Activated CD8-positive, alpha-beta memory T cell treated with anti-CD3 and anti-CD28 coated beads for 4 hours (primary cell): ENCODE measurements around the gene ERICH2.

ENCODE experiments used
- DNase-seq, 2 donors: peaks; one replicate each; pipeline ENCODE4 v3.0.0-alpha.2; 2020; ENCODE audit warnings: low read depth in 2 of 2

Gene ERICH2

DNA sequence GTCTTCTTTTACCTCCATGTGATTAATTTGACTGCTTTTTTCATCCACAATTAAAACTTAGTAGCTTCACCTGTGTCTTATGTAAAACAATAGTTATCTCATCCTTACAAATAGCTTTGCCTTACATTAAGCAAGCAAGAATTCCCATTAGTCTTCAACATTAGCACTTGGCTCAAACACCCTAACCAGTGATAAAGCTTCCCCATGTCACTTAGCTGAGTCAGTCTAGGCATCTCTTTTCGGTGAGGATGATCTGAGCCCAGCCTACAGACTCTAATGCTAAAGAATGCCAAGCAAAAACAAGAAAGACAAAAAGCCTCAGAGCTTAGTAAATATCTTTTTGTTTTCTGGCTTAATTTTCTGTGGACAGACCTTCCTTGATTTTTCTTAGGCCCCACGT, 72.6 kb downstream of the ERICH2 start:
- no peak for DNase-seq

DNA sequence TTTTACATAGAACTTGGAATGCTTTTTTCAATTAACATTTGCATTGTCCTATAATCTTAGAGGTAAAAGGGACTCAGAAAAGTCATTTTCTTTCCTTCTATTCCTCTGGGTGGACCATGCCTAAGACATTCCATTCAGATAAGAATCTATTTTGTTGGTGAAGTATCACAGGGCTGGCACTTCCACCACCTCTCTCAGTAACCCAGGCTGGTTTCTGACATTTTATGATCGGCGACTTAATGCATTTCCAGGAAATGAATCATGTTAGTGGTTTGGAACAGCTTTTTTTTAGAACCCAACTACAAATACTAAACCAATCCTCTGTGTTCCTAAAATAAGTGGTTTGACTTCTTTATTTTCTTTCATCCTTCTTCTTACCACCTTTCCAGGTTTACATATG, 73.5 kb downstream of the ERICH2 start:
- no peak for DNase-seq

DNA sequence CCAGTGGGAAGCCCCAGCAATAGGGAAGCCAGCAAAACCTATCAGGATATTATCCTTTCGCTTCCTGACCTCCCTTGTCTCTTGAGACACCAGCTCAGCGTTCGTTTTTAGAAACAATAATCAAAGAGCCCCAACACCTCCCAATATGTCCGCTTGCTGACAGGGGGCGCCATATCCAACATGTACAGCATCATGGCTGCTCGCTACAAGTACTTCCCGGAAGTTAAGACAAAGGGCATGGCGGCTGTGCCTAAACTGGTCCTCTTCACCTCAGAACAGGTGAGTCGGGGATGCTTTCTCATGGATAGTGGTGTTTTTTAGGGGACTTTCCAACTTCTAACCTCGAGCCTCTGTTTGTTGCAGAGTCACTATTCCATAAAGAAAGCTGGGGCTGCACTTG, 75.2 kb downstream of the ERICH2 start:
- no peak for DNase-seq

DNA sequence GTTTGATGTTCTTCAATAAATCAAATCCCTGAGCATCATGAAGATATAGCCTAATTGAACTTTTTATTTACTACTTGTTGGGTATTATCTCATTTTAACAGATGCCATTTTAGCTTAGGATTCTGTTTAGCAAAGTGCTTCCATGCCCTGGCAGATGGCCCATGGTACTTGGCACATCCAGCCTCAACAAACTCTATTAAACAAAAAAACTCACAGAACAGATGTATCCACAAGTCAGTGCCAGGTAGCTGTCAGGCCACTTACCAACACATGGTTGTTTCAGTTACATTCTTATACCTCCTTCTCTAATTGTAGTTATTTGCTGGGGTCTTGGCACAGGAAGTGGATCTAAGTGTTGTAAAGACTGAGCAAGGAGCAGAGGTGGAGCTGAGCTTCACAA, 76.1 kb downstream of the ERICH2 start:
- no peak for DNase-seq

DNA sequence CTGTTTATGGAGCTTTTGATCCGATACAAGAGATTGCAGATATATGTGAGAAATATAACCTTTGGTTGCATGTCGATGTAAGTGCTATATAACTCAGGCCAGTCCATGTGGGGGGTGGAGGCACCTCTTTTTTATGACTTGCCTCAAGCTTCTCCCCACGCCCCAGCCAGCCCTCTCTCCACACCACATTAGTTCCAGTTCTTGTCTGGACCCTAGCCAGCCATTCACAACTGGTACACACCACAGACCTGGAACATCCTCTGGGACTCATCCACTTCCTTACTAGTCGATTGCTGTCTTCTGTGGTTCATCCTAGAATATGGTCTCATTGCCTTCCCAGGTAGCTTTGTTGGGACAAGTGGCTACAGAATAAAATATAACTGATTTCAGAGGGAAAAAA, 77.5 kb downstream of the ERICH2 start:
- no peak for DNase-seq
